HepG2 (cell line): ENCODE measurements around the gene TMSB15C. TPM values are rescaled to one million over a fixed set of nuclear protein-coding genes. Genes with fewer than 3 reads are reported as not detected.

Source experiments
- ATAC-seq: fragments of 200-7000 bp; cut with Tn5 transposase; 3 replicates; pipeline ENCODE4 v1.9.1; 2020; ENCODE audit warnings: mild to moderate bottlenecking, moderate library complexity
- BruUV-seq: library from RNA; stranded (reverse); fragments of 400-500 nt; replicated peaks from 2 replicates; lab custom pipeline; 2021; lab: Mats Ljungman, UMichigan
- CTCF ChIA-PET: fragments of 300-600 bp; formaldehyde crosslinking; extraction: SDS; loops from one replicate; lab custom pipeline; 2021; ENCODE audit warnings: low total read pairs, inconsistent platforms, low intra/inter-chr PET ratio; lab: Yijun Ruan, JAX
- POLR2A ChIA-PET: fragments of 350-600 bp; sonication (Branson Sonifier 250); formaldehyde crosslinking; loops from one replicate; lab custom pipeline; 2020; ENCODE audit warnings: antibody characterized with exemption, inconsistent platforms; lab: Yijun Ruan, JAX
- DNase-seq: peaks from one replicate; pipeline ENCODE4 v3.0.0-alpha.2; 2015; ENCODE audit warnings: low spot score
- FAIRE-seq: peaks from 3 replicates; lab custom pipeline; 2011; peaks lifted over from hg19 to GRCh38; lab: Jason Lieb, UNC
- H2AFZ ChIP-seq: one replicate; pipeline ENCODE4 v1.6.1; 2011; ENCODE audit warnings: low read length, inconsistent platforms
- H3K27ac ChIP-seq: fragments of 300-600 bp; 3 replicates; pipeline ENCODE4 v1.8.0; 2011; ENCODE audit warnings: mixed run types, mild to moderate bottlenecking, mixed read lengths, low read length, inconsistent platforms; ENCODE audit not compliant: insufficient read depth; ENCODE audit errors: extremely low read length
- H3K27me3 ChIP-seq, 2 experiments: fragments of 200-600 bp in 1 of 2; 2 replicates in 1 of 2; 3 replicates in 1 of 2; pipeline versions ENCODE4 v1.6.0 to v1.8.0; 2011; ENCODE audit warnings: low read length in 2 of 2, mild to moderate bottlenecking in 2 of 2, moderate library complexity in 2 of 2, inconsistent platforms in 1 of 2; ENCODE audit not compliant: insufficient read depth in 2 of 2, control insufficient read depth in 1 of 2
- H3K36me3 ChIP-seq, 2 experiments: fragments of 200-600 bp in 1 of 2; replicated peaks in 1 of 2; 2 replicates in 1 of 2; 3 replicates in 1 of 2; pipeline versions ENCODE4 v1.5.1 to v1.8.0; 2011; ENCODE audit warnings: low read length in 2 of 2, inconsistent platforms in 1 of 2; ENCODE audit not compliant: insufficient read depth in 2 of 2, control insufficient read depth in 1 of 2
- H3K4me1 ChIP-seq: 2 replicates; pipeline ENCODE4 v1.5.1; 2012; ENCODE audit warnings: low read length, inconsistent platforms; ENCODE audit not compliant: insufficient read depth
- H3K4me2 ChIP-seq: 2 replicates; pipeline ENCODE4 v1.6.0; 2011; ENCODE audit warnings: low read depth, low read length, inconsistent platforms
- H3K4me3 ChIP-seq, 3 experiments: fragments of 200-600 bp in 1 of 3; sonication (generic), shearing (Covaris generic) in 1 of 3; replicated peaks in 1 of 3; 2 replicates each; pipeline ENCODE4 v1.5.1; 2011 to 2016; ENCODE audit warnings: low read length in 3 of 3, inconsistent platforms in 2 of 3, low read depth in 2 of 3, mild to moderate bottlenecking in 2 of 3, control low read depth in 1 of 3, mixed read lengths in 1 of 3; ENCODE audit not compliant: insufficient read depth in 1 of 3
- H3K79me2 ChIP-seq: one replicate; pipeline ENCODE4 v1.6.1; 2011; ENCODE audit warnings: low read length, inconsistent platforms; ENCODE audit not compliant: insufficient read depth
- H3K9ac ChIP-seq: 2 replicates; pipeline ENCODE4 v1.6.0; 2011; ENCODE audit warnings: mild to moderate bottlenecking, low read depth, low read length, inconsistent platforms; ENCODE audit not compliant: insufficient read depth
- H3K9me3 ChIP-seq: 2 replicates; pipeline ENCODE4 v1.5.1; 2012; ENCODE audit warnings: mild to moderate bottlenecking, low read length
- H4K20me1 ChIP-seq: 2 replicates; pipeline ENCODE4 v1.6.0; 2011; ENCODE audit warnings: inconsistent platforms, mild to moderate bottlenecking, low read length, moderate library complexity; ENCODE audit not compliant: insufficient read depth
- CHD2 ChIP-seq: IDR thresholded peaks from 2 replicates; pipeline ENCODE4 v1.6.1; 2011; ENCODE audit warnings: low read depth, low read length, improper control_type of control experiment
- MAFK ChIP-seq, 2 experiments: IDR thresholded peaks in 1 of 2; conservative IDR thresholded peaks in 1 of 2; 2 replicates each; pipeline ENCODE4 v1.6.1; 2011; ENCODE audit warnings: improper control_type of control experiment in 2 of 2, low read length in 2 of 2
- RAD51 ChIP-seq: fragments of 450-650 bp; IDR thresholded peaks from 2 replicates; pipeline ENCODE4 v1.6.1; 2016; ENCODE audit warnings: borderline replicate concordance
- ZFP36L1 ChIP-seq: sonication (generic); formaldehyde crosslinking; IDR thresholded peaks from 2 replicates; pipeline ENCODE4 v1.8.0; 2022; ENCODE audit warnings: mild to moderate bottlenecking, missing genetic modification reagents, moderate library complexity
- ZMYM4 ChIP-seq: sonication (generic); formaldehyde crosslinking; IDR thresholded peaks from 2 replicates; pipeline ENCODE4 v1.8.1; 2023; ENCODE audit warnings: mild to moderate bottlenecking, missing genetic modification reagents
- ZNF282 ChIP-seq: fragments of 450-650 bp; IDR thresholded peaks from 2 replicates; pipeline ENCODE4 v1.6.1; 2018; ENCODE audit not compliant: partially characterized antibody
- ZNF546 ChIP-seq: sonication (generic); formaldehyde crosslinking; conservative IDR thresholded peaks from 2 replicates; pipeline ENCODE4 v1.8.1; 2023; ENCODE audit warnings: mild to moderate bottlenecking, missing genetic modification reagents
- ZNF598 ChIP-seq: sonication (generic); formaldehyde crosslinking; IDR thresholded peaks from 2 replicates; pipeline ENCODE4 v1.5.1; 2020; ENCODE audit warnings: mild to moderate bottlenecking, missing genetic modification reagents, borderline replicate concordance
- ZNF670 ChIP-seq: sonication (generic); formaldehyde crosslinking; IDR thresholded peaks from 2 replicates; pipeline ENCODE4 v1.8.0; 2022; ENCODE audit warnings: mild to moderate bottlenecking, missing genetic modification reagents, borderline replicate concordance
- ZNF777 ChIP-seq: sonication (generic); formaldehyde crosslinking; IDR thresholded peaks from 2 replicates; pipeline ENCODE4 v1.4.0; 2020; ENCODE audit warnings: missing genetic modification reagents
- WGBS: methylation state at CpG from one replicate; pipeline ENCODE4 v1.1.6; 2017; ENCODE audit warnings: low lambda C conversion rate; 5-methylcytosine and 5-hydroxymethylcytosine counted together
- in situ Hi-C: cut with HindIII; loops from 2 replicates; pipeline ENCODE4 v1.10.0; 2017; ENCODE audit warnings: low pct_unique_long_range_greater_than_20kb; ENCODE audit not compliant: extremely low pct_ligation_motif_present
- intact Hi-C: fragments of 100-400 bp; cut with micrococcal nuclease; formaldehyde crosslinking; loops from one replicate; pipeline ENCODE4 v1.10.0; 2022; ENCODE audit not compliant: unreplicated experiment
- polyA plus RNA-seq, 8 experiments: library from polyadenylated mRNA; depleted of rRNA in 3 of 8; stranded (reverse) in 7 of 8; unstranded in 1 of 8; fragments of >200 nt; fragmentation: Illumina TruSeq in 4 of 8; extraction: Trizol in 4 of 8; gene quantifications; 2 replicates each; pipeline versions ENCODE4 v1.2.1 to v1.2.3, GENCODE V29; 2011 to 2016; ENCODE audit warnings: low read depth in 4 of 8, missing spikeins in 1 of 8, mixed read lengths in 1 of 8; ENCODE audit not compliant: insufficient read depth in 1 of 8
- total RNA-seq, 5 experiments: library from RNA; depleted of rRNA; stranded (reverse); fragments of >200 nt; fragmentation: Illumina TruSeq; extraction: Trizol; gene quantifications; 2 replicates each; pipeline ENCODE4 v1.2.3, GENCODE V29; 2016; ENCODE audit warnings: low read depth in 1 of 5
- TF ChIP-seq, protein P1 (sequence below): sonication (generic); formaldehyde crosslinking; IDR thresholded peaks from 2 replicates; pipeline ENCODE4 v1.9.0; 2021; ENCODE audit warnings: missing genetic modification reagents, borderline replicate concordance

Gene TMSB15C
- total and polyA plus RNA-seq, 2 of the 13 experiments (the other 11 are each of a cell fraction or from before 2014, with no cell fraction given): not detected

DNA sequence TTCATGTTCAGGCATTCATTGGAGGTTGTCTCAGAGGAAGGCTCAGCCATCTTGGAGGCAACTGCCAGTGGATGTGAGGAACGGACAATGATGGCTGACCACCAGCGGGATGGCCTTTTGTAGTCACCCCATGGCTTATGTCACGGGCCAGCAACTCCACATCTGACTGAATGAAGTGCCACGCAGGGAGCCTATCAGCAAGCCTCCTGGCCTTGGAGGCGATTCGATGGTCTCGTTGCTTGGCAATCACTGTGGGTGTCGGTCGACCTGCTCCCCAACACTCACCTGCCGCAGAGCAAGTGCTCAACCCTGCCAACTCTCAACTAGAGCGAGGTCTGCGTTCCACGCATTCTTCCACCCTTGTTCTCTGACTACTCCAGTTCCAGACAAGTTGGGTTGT lies 28.9 kb downstream of the TMSB15C start (continued):
- TF ChIP-seq ZFP36L1 (CRISPR knock-in tag) (no peak), RAD51 (no peak)
- TF ChIP-seq, protein P1, sequence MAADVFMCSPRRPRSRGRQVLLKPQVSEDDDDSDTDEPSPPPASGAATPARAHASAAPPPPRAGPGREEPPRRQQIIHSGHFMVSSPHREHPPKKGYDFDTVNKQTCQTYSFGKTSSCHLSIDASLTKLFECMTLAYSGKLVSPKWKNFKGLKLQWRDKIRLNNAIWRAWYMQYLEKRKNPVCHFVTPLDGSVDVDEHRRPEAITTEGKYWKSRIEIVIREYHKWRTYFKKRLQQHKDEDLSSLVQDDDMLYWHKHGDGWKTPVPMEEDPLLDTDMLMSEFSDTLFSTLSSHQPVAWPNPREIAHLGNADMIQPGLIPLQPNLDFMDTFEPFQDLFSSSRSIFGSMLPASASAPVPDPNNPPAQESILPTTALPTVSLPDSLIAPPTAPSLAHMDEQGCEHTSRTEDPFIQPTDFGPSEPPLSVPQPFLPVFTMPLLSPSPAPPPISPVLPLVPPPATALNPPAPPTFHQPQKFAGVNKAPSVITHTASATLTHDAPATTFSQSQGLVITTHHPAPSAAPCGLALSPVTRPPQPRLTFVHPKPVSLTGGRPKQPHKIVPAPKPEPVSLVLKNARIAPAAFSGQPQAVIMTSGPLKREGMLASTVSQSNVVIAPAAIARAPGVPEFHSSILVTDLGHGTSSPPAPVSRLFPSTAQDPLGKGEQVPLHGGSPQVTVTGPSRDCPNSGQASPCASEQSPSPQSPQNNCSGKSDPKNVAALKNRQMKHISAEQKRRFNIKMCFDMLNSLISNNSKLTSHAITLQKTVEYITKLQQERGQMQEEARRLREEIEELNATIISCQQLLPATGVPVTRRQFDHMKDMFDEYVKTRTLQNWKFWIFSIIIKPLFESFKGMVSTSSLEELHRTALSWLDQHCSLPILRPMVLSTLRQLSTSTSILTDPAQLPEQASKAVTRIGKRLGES: no peak
- TF ChIP-seq, all 625 proteins: peak for 0

DNA sequence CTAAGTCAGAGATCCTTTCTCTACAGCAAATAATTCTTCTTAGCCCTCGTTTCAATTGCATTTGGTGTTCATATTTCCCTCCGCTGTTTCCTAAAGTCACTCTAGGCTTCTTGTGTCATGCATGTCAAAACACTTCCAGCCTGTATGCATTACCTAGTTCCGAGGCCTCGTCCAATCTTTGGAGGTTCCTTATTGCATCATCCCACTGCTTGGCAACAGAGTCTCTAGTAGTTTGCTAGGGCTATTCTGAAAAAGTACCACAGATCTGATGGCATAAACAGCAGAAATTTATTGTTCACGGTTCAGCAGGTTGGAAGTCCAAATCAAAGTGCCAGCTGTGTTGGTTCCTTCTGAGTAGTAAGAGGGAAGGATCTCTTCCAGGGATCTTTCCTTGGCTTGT lies 30.4 kb downstream of the TMSB15C start:
- FAIRE-seq: no peak
- WGBS: 18% methylated on average over 5 of the region's 5 CpGs
- in situ Hi-C loops: no loop called here

More for the DNA sequence above, 30.4 kb downstream of the TMSB15C start:
- H3K36me3 ChIP-seq: no peaks in the 10 kb centered on the region
- no peaks in the 10 kb centered on the region for H4K20me1 ChIP-seq
- DNase-seq (no peak), ATAC-seq (no peak)
- TF ChIP-seq ZNF670 (CRISPR knock-in tag) (no peak), ZNF546 (CRISPR knock-in tag) (no peak), ZNF598 (CRISPR knock-in tag) (no peak), ZNF282 (no peak), MAFK (conservative IDR thresholded peaks at IDR 0.05 in 1 of 2, IDR thresholded peaks at IDR 0.05 in 1 of 2; ENCODE audit: low read length in 2 of 2) (no peak), ZMYM4 (CRISPR knock-in tag) (no peak), CHD2 (no peak), ZNF777 (CRISPR knock-in tag) (no peak)
- ChIA-PET CTCF (no interaction called here), POLR2A (no interaction called here)
- H3K27ac ChIP-seq: no peak overlapping the region
- H3K9ac ChIP-seq: no peak overlapping the region
- BruUV-seq: no TSS peak
- peaks cover 0 to 1% of the 10 kb centered on the region in 2 experiments; a peak in 1 of 5 replicates for H3K27me3 ChIP-seq
- H3K4me2 ChIP-seq: no peak overlapping the region
- intact Hi-C loops: no loop called here
- H3K9me3 ChIP-seq: no peaks in the 10 kb centered on the region
- no peak overlapping the region for H3K4me3 ChIP-seq
- no peaks in the 10 kb centered on the region for H3K4me1 ChIP-seq
- no peaks in the 10 kb centered on the region for H3K79me2 ChIP-seq
- H2AFZ ChIP-seq: no peak overlapping the region
